ENCODE measurements around the gene MUC5B. TPM values are rescaled to one million over a fixed set of nuclear protein-coding genes. Genes with fewer than 3 reads are reported as not detected.

MUC5B gene
- total RNA-seq, 2 experiments from 2014 or later, result not detected

- Mint-ChIP-seq H3K9me3 (no peaks in the 10 kb centered on the region), H3K4me1 (ENCODE audit: low read depth) (no peaks in the 10 kb centered on the region), H3K4me3 (no peak overlapping the region), H3K27ac (no peak overlapping the region), H3K27me3 (no peaks in the 10 kb centered on the region), H3K36me3 (ENCODE audit: low read depth) (no peaks in the 10 kb centered on the region)
- Histone ChIP-seq H3K4me1 (ENCODE audit: insufficient read depth, low read length) (no peaks in the 10 kb centered on the region), H3K36me3 (ENCODE audit: insufficient read depth, low read length) (no peaks in the 10 kb centered on the region), H3K9me3 (ENCODE audit: control insufficient read depth in 1 of 2, insufficient read depth in 1 of 2, low read length in 2 of 2) (peaks cover 0 to 28% of the 10 kb centered on the region in 2 experiments), H3K27me3 (ENCODE audit: control insufficient read depth in 1 of 2, insufficient read depth in 2 of 2, low read length in 2 of 2) (no peaks in the 10 kb centered on the region), H3K4me3 (ENCODE audit: low read length) (no peak overlapping the region), H3K27ac (ENCODE audit: low read depth in 1 of 2, low read length in 2 of 2) (no peak overlapping the region)
- intact Hi-C loops (cut with DNase I, micrococcal nuclease), result no loop called here
- no peak for DNase-seq
- CTCF ChIA-PET, result no interaction called here
- no peak for ATAC-seq (ENCODE audit: poor library complexity)
- TF ChIP-seq, protein P1, sequence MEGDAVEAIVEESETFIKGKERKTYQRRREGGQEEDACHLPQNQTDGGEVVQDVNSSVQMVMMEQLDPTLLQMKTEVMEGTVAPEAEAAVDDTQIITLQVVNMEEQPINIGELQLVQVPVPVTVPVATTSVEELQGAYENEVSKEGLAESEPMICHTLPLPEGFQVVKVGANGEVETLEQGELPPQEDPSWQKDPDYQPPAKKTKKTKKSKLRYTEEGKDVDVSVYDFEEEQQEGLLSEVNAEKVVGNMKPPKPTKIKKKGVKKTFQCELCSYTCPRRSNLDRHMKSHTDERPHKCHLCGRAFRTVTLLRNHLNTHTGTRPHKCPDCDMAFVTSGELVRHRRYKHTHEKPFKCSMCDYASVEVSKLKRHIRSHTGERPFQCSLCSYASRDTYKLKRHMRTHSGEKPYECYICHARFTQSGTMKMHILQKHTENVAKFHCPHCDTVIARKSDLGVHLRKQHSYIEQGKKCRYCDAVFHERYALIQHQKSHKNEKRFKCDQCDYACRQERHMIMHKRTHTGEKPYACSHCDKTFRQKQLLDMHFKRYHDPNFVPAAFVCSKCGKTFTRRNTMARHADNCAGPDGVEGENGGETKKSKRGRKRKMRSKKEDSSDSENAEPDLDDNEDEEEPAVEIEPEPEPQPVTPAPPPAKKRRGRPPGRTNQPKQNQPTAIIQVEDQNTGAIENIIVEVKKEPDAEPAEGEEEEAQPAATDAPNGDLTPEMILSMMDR (IDR thresholded peaks at IDR 0.05), result no peak
- POLR2A ChIA-PET, result no interaction called here
Observed at GRCh38 chr11:1237128-1237580, 14.3 kb downstream of the MUC5B start.

GRCh38 chr11:1237851-1238250, 15.0 kb downstream of the MUC5B start:
- no peaks in the 10 kb centered on the region for H3K27me3 ChIP-seq (ENCODE audit: control insufficient read depth in 1 of 2, insufficient read depth in 2 of 2, low read length in 2 of 2)

GRCh38 chr11:1238767-1239595, 16.1 kb downstream of the MUC5B start:
- Histone ChIP-seq H3K9me3 (ENCODE audit: control insufficient read depth in 1 of 2, insufficient read depth in 1 of 2, low read length in 2 of 2) (peaks cover 0 to 32% of the 10 kb centered on the region in 2 experiments), H3K27ac (ENCODE audit: low read depth in 1 of 2, low read length in 2 of 2) (no peak overlapping the region), H3K4me3 (ENCODE audit: low read length) (no peak overlapping the region), H3K4me1 (ENCODE audit: insufficient read depth, low read length) (no peaks in the 10 kb centered on the region), H3K27me3 (ENCODE audit: control insufficient read depth in 1 of 2, insufficient read depth in 2 of 2, low read length in 2 of 2) (no peaks in the 10 kb centered on the region), H3K36me3 (ENCODE audit: insufficient read depth, low read length) (no peaks in the 10 kb centered on the region)
- Mint-ChIP-seq H3K36me3 (ENCODE audit: low read depth) (no peaks in the 10 kb centered on the region), H3K27me3 (no peaks in the 10 kb centered on the region), H3K27ac (no peak overlapping the region), H3K4me1 (ENCODE audit: low read depth) (no peaks in the 10 kb centered on the region), H3K9me3 (no peaks in the 10 kb centered on the region), H3K4me3 (no peak overlapping the region)
- CTCF ChIA-PET, result no interaction called here
- POLR2A ChIA-PET, result no interaction called here
- ATAC-seq (ENCODE audit: poor library complexity) (no peak), DNase-seq (no peak)
- TF ChIP-seq, protein P1 (IDR thresholded peaks at IDR 0.05), result no peak
- intact Hi-C loops (cut with DNase I, micrococcal nuclease), result no loop called here

More at GRCh38 chr11:1237851-1238250, 15.0 kb downstream of the MUC5B start:
- DNase-seq, result no peak
- POLR2A ChIA-PET, result no interaction called here
- Mint-ChIP-seq H3K9me3 (no peaks in the 10 kb centered on the region), H3K4me1 (ENCODE audit: low read depth) (no peaks in the 10 kb centered on the region), H3K27ac (no peak overlapping the region), H3K4me3 (no peak overlapping the region), H3K36me3 (ENCODE audit: low read depth) (no peaks in the 10 kb centered on the region), H3K27me3 (no peaks in the 10 kb centered on the region)
- Histone ChIP-seq H3K4me3 (ENCODE audit: low read length) (no peak overlapping the region), H3K36me3 (ENCODE audit: insufficient read depth, low read length) (no peaks in the 10 kb centered on the region), H3K27ac (ENCODE audit: low read depth in 1 of 2, low read length in 2 of 2) (no peak overlapping the region), H3K9me3 (ENCODE audit: control insufficient read depth in 1 of 2, insufficient read depth in 1 of 2, low read length in 2 of 2) (peaks cover 0 to 32% of the 10 kb centered on the region in 2 experiments), H3K4me1 (ENCODE audit: insufficient read depth, low read length) (no peaks in the 10 kb centered on the region)
- TF ChIP-seq, protein P1 (IDR thresholded peaks at IDR 0.05), result no peak
- CTCF ChIA-PET, result no interaction called here
- intact Hi-C loops (cut with DNase I, micrococcal nuclease), result no loop called here
- no peak for ATAC-seq (ENCODE audit: poor library complexity)

Data from CD4-positive, alpha-beta T cell (primary cell).